HepG2 (cell line): ENCODE results near the gene AP2B1. TPM values are rescaled to one million over a fixed set of nuclear protein-coding genes. Genes with fewer than 3 reads are reported as not detected.

ENCODE experiments used
- ATAC-seq: fragments of 200-7000 bp; cut with Tn5 transposase; 3 replicates; pipeline ENCODE4 v1.9.1; 2020; ENCODE audit warnings: mild to moderate bottlenecking, moderate library complexity
- BruUV-seq: library from RNA; stranded (reverse); fragments of 400-500 nt; replicated peaks from 2 replicates; lab custom pipeline; 2021; lab: Mats Ljungman, UMichigan
- CTCF ChIA-PET: fragments of 300-600 bp; formaldehyde crosslinking; extraction: SDS; loops from one replicate; lab custom pipeline; 2021; ENCODE audit warnings: low total read pairs, inconsistent platforms, low intra/inter-chr PET ratio; lab: Yijun Ruan, JAX
- POLR2A ChIA-PET: fragments of 350-600 bp; sonication (Branson Sonifier 250); formaldehyde crosslinking; loops from one replicate; lab custom pipeline; 2020; ENCODE audit warnings: antibody characterized with exemption, inconsistent platforms; lab: Yijun Ruan, JAX
- DNase-seq: peaks from one replicate; pipeline ENCODE4 v3.0.0-alpha.2; 2015; ENCODE audit warnings: low spot score
- FAIRE-seq: peaks from 3 replicates; lab custom pipeline; 2011; peaks lifted over from hg19 to GRCh38; lab: Jason Lieb, UNC
- H2AFZ ChIP-seq: one replicate; pipeline ENCODE4 v1.6.1; 2011; ENCODE audit warnings: low read length, inconsistent platforms
- H3K27ac ChIP-seq: fragments of 300-600 bp; 3 replicates; pipeline ENCODE4 v1.8.0; 2011; ENCODE audit warnings: mixed run types, mild to moderate bottlenecking, mixed read lengths, low read length, inconsistent platforms; ENCODE audit not compliant: insufficient read depth; ENCODE audit errors: extremely low read length
- H3K27me3 ChIP-seq, 2 experiments: fragments of 200-600 bp in 1 of 2; 2 replicates in 1 of 2; 3 replicates in 1 of 2; pipeline versions ENCODE4 v1.6.0 to v1.8.0; 2011; ENCODE audit warnings: low read length in 2 of 2, mild to moderate bottlenecking in 2 of 2, moderate library complexity in 2 of 2, inconsistent platforms in 1 of 2; ENCODE audit not compliant: insufficient read depth in 2 of 2, control insufficient read depth in 1 of 2
- H3K36me3 ChIP-seq, 2 experiments: fragments of 200-600 bp in 1 of 2; replicated peaks in 1 of 2; 2 replicates in 1 of 2; 3 replicates in 1 of 2; pipeline versions ENCODE4 v1.5.1 to v1.8.0; 2011; ENCODE audit warnings: low read length in 2 of 2, inconsistent platforms in 1 of 2; ENCODE audit not compliant: insufficient read depth in 2 of 2, control insufficient read depth in 1 of 2
- H3K4me1 ChIP-seq: 2 replicates; pipeline ENCODE4 v1.5.1; 2012; ENCODE audit warnings: low read length, inconsistent platforms; ENCODE audit not compliant: insufficient read depth
- H3K4me2 ChIP-seq: 2 replicates; pipeline ENCODE4 v1.6.0; 2011; ENCODE audit warnings: low read depth, low read length, inconsistent platforms
- H3K4me3 ChIP-seq, 3 experiments: fragments of 200-600 bp in 1 of 3; sonication (generic), shearing (Covaris generic) in 1 of 3; replicated peaks in 1 of 3; 2 replicates each; pipeline ENCODE4 v1.5.1; 2011 to 2016; ENCODE audit warnings: low read length in 3 of 3, inconsistent platforms in 2 of 3, low read depth in 2 of 3, mild to moderate bottlenecking in 2 of 3, control low read depth in 1 of 3, mixed read lengths in 1 of 3; ENCODE audit not compliant: insufficient read depth in 1 of 3
- H3K79me2 ChIP-seq: one replicate; pipeline ENCODE4 v1.6.1; 2011; ENCODE audit warnings: low read length, inconsistent platforms; ENCODE audit not compliant: insufficient read depth
- H3K9ac ChIP-seq: 2 replicates; pipeline ENCODE4 v1.6.0; 2011; ENCODE audit warnings: mild to moderate bottlenecking, low read depth, low read length, inconsistent platforms; ENCODE audit not compliant: insufficient read depth
- H3K9me3 ChIP-seq: 2 replicates; pipeline ENCODE4 v1.5.1; 2012; ENCODE audit warnings: mild to moderate bottlenecking, low read length
- H4K20me1 ChIP-seq: 2 replicates; pipeline ENCODE4 v1.6.0; 2011; ENCODE audit warnings: inconsistent platforms, mild to moderate bottlenecking, low read length, moderate library complexity; ENCODE audit not compliant: insufficient read depth
- DPF2 ChIP-seq: sonication (generic); formaldehyde crosslinking; IDR thresholded peaks from 2 replicates; pipeline ENCODE4 v1.4.0; 2020; ENCODE audit warnings: mild to moderate bottlenecking, low read depth, missing genetic modification reagents, borderline replicate concordance
- IKZF5 ChIP-seq: IDR thresholded peaks from 2 replicates; pipeline ENCODE4 v1.6.1; 2018; ENCODE audit warnings: missing genetic modification reagents, mild to moderate bottlenecking, missing compliant biosample characterization
- KDM5A ChIP-seq: fragments of 200-600 bp; sonication (generic); IDR thresholded peaks from 2 replicates; pipeline ENCODE4 v1.7.0; 2018; ENCODE audit warnings: antibody characterized with exemption, mild to moderate bottlenecking, low read length, borderline replicate concordance
- PCBP1 ChIP-seq: fragments of 200-400 bp; formaldehyde crosslinking; IDR thresholded peaks from 2 replicates; pipeline ENCODE4 v1.6.1; 2017; ENCODE audit warnings: mild to moderate bottlenecking, low read depth, low read length, borderline replicate concordance
- TBX3 ChIP-seq: fragments of 450-650 bp; IDR thresholded peaks from 2 replicates; pipeline ENCODE4 v1.6.1; 2017; ENCODE audit warnings: antibody characterized with exemption, mild to moderate bottlenecking, inconsistent platforms, borderline replicate concordance
- ZNF367 ChIP-seq: sonication (generic); formaldehyde crosslinking; IDR thresholded peaks from 2 replicates; pipeline ENCODE4 v1.4.0; 2020; ENCODE audit warnings: missing genetic modification reagents, borderline replicate concordance
- ZNF768 ChIP-seq: sonication (generic); formaldehyde crosslinking; IDR thresholded peaks from 2 replicates; pipeline ENCODE4 v1.4.0; 2020; ENCODE audit warnings: missing genetic modification reagents
- WGBS: methylation state at CpG from one replicate; pipeline ENCODE4 v1.1.6; 2017; ENCODE audit warnings: low lambda C conversion rate; 5-methylcytosine and 5-hydroxymethylcytosine counted together
- in situ Hi-C: cut with HindIII; loops from 2 replicates; pipeline ENCODE4 v1.10.0; 2017; ENCODE audit warnings: low pct_unique_long_range_greater_than_20kb; ENCODE audit not compliant: extremely low pct_ligation_motif_present
- intact Hi-C: fragments of 100-400 bp; cut with micrococcal nuclease; formaldehyde crosslinking; loops from one replicate; pipeline ENCODE4 v1.10.0; 2022; ENCODE audit not compliant: unreplicated experiment
- polyA plus RNA-seq, 8 experiments: library from polyadenylated mRNA; depleted of rRNA in 3 of 8; stranded (reverse) in 7 of 8; unstranded in 1 of 8; fragments of >200 nt; fragmentation: Illumina TruSeq in 4 of 8; extraction: Trizol in 4 of 8; gene quantifications; 2 replicates each; pipeline versions ENCODE4 v1.2.1 to v1.2.3, GENCODE V29; 2011 to 2016; ENCODE audit warnings: low read depth in 4 of 8, missing spikeins in 1 of 8, mixed read lengths in 1 of 8; ENCODE audit not compliant: insufficient read depth in 1 of 8
- total RNA-seq, 5 experiments: library from RNA; depleted of rRNA; stranded (reverse); fragments of >200 nt; fragmentation: Illumina TruSeq; extraction: Trizol; gene quantifications; 2 replicates each; pipeline ENCODE4 v1.2.3, GENCODE V29; 2016; ENCODE audit warnings: low read depth in 1 of 5

AP2B1 gene
- total and polyA plus RNA-seq, 2 of the 13 experiments (the other 11 are each of a cell fraction or from before 2014, with no cell fraction given), result 23.8 to 71.3 TPM

- POLR2A ChIA-PET, result no interaction called here
- ATAC-seq (no peak), FAIRE-seq (no peak), DNase-seq (no peak)
- H3K4me3 ChIP-seq, result no peak overlapping the region
- no peaks in the 10 kb centered on the region for H3K9me3 ChIP-seq
- H4K20me1 ChIP-seq, result no peaks in the 10 kb centered on the region
- no peak overlapping the region for H3K4me2 ChIP-seq
- no peak overlapping the region for H3K9ac ChIP-seq
- intact Hi-C loops (loop anchor here (5.0 kb wide), 1 partner anchor 190 kb away; no protein-coding TSS in a partner anchor), in situ Hi-C loops (loop anchor here (10.0 kb wide), 1 partner anchor 187 kb away; no protein-coding TSS in a partner anchor)
- no peaks in the 10 kb centered on the region for H3K4me1 ChIP-seq
- 20% methylated on average over 3 of the region's 3 CpGs for WGBS
- no peak overlapping the region for H3K27ac ChIP-seq
- CTCF ChIA-PET, result no interaction called here
- no TSS peak for BruUV-seq
- no peaks in the 10 kb centered on the region for H3K36me3 ChIP-seq
- no peak overlapping the region for H2AFZ ChIP-seq
- TF ChIP-seq KDM5A, result no peak
- no peak for TF ChIP-seq TBX3
- TF ChIP-seq PCBP1, result no peak
- no peak for TF ChIP-seq DPF2 (CRISPR knock-in tag)
- no peak for TF ChIP-seq ZNF367 (CRISPR knock-in tag)
- TF ChIP-seq IKZF5, result no peak
- TF ChIP-seq ZNF768 (CRISPR knock-in tag), result no peak
- TF ChIP-seq, all 625 proteins: peak for 0
- H3K79me2 ChIP-seq, result no peaks in the 10 kb centered on the region
- peaks cover 5 to 9% of the 10 kb centered on the region in 2 experiments; a peak in 2 of 5 replicates for H3K27me3 ChIP-seq
Measured at GRCh38 chr17:35557353-35557752, 29.8 kb upstream of the AP2B1 start.
